Ammon's horn (tissue), 1 donor: ENCODE results near the gene FBXO38.

Source experiments
- DNase-seq: peaks from one replicate; pipeline ENCODE4 v3.0.0-alpha.2; 2016; ENCODE audit warnings: low spot score

FBXO38 gene

GRCh38 chr5:148382961-148383360, 797 bp upstream of the FBXO38 start:
- DNase-seq: peak; percentile 10

- DNase-seq: peak; percentile 3
Observed at GRCh38 chr5:148384380-148384737, 601 bp downstream of the FBXO38 start.

- no peak for DNase-seq
Observed at GRCh38 chr5:148385094-148385493, 1.3 kb downstream of the FBXO38 start.

GRCh38 chr5:148386041-148386440, 2.3 kb downstream of the FBXO38 start:
- DNase-seq: no peak

GRCh38 chr5:148387325-148387724, 3.6 kb downstream of the FBXO38 start:
- no peak for DNase-seq

GRCh38 chr5:148388696-148389095, 4.9 kb downstream of the FBXO38 start:
- DNase-seq: no peak

GRCh38 chr5:148390914-148391313, 7.2 kb downstream of the FBXO38 start:
- no peak for DNase-seq

GRCh38 chr5:148391422-148391821, 7.7 kb downstream of the FBXO38 start:
- DNase-seq: no peak

- no peak for DNase-seq
Observed at GRCh38 chr5:148393390-148393741, 9.6 kb downstream of the FBXO38 start.

- no peak for DNase-seq
Observed at GRCh38 chr5:148394587-148395019, 10.8 kb downstream of the FBXO38 start.

- DNase-seq: no peak
Observed at GRCh38 chr5:148395031-148395430, 11.3 kb downstream of the FBXO38 start.

- no peak for DNase-seq
Observed at GRCh38 chr5:148397968-148398595, 14.3 kb downstream of the FBXO38 start.

- DNase-seq: no peak
Observed at GRCh38 chr5:148398698-148399121, 15.0 kb downstream of the FBXO38 start.

GRCh38 chr5:148401604-148402003, 17.8 kb downstream of the FBXO38 start:
- no peak for DNase-seq

GRCh38 chr5:148403344-148403743, 19.6 kb downstream of the FBXO38 start:
- peak; percentile 12 for DNase-seq

GRCh38 chr5:148406406-148406805, 22.6 kb downstream of the FBXO38 start:
- DNase-seq: no peak

GRCh38 chr5:148408092-148408491, 24.3 kb downstream of the FBXO38 start:
- no peak for DNase-seq

- no peak for DNase-seq
Observed at GRCh38 chr5:148412124-148412523, 28.4 kb downstream of the FBXO38 start.

GRCh38 chr5:148414833-148415232, 31.1 kb downstream of the FBXO38 start:
- DNase-seq: no peak

- DNase-seq: no peak
Observed at GRCh38 chr5:148416416-148416815, 32.7 kb downstream of the FBXO38 start.

GRCh38 chr5:148416921-148417320, 33.2 kb downstream of the FBXO38 start:
- peak; percentile 60 for DNase-seq

- DNase-seq: no peak
Observed at GRCh38 chr5:148418511-148418910, 34.8 kb downstream of the FBXO38 start.

GRCh38 chr5:148421661-148422060, 37.9 kb downstream of the FBXO38 start:
- no peak for DNase-seq

GRCh38 chr5:148425808-148426207, 42.0 kb downstream of the FBXO38 start:
- DNase-seq: no peak

- DNase-seq: no peak
Observed at GRCh38 chr5:148426514-148426913, 42.8 kb downstream of the FBXO38 start.
